Stromal cell of bone marrow (primary cell): ENCODE data around the gene ZNF57.
"Not testable (repeated sequence)": the region's sequence is repeated elsewhere in the genome, so short reads cannot be mapped to it uniquely, and the experiment has no call there.

Experiments used
- DNase-seq: peaks from one replicate; pipeline ENCODE4 v3.0.0-alpha.2; 2012; ENCODE audit warnings: low read depth

The ZNF57 gene

GRCh38 chr19:2896694-2897093 lies 4.0 kb upstream of the ZNF57 start:
- no peak for DNase-seq

DNA sequence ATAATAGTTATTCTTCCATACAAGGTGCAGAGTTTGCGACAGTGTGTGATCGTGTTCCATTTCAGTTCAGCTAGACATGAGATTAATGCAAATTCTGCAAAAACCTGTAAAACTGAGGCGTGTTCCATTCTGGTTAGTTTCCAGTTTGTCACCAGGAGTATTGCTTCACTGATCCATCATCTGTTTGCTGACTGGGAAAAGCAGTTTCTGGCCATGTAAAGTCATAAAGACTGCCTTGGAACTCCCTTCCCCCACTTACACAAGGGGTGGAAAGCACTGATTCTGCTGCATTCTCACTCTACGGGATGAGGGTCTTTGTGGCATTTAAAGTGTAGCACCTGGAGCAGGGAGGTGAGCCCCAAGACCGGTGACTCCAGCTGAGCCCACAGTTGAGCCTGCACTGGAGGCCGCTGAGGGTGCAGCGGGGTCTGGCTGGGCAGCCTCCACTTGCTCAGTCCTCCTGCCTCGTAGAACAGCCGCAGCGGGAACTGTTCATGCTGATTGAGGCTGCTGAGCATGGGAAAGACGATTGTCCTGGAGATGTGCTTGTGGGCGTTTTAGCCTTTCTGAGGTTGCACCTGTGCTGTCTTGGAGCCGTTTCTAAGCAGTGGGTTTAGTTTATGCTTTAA lies 2.0 kb downstream of the ZNF57 start:
- no peak for DNase-seq

- not testable (repeated sequence) for DNase-seq
Observed at GRCh38 chr19:2903326-2903725, 2.6 kb downstream of the ZNF57 start.

GRCh38 chr19:2905918-2906519 lies 5.3 kb downstream of the ZNF57 start:
- DNase-seq, result no peak

DNA sequence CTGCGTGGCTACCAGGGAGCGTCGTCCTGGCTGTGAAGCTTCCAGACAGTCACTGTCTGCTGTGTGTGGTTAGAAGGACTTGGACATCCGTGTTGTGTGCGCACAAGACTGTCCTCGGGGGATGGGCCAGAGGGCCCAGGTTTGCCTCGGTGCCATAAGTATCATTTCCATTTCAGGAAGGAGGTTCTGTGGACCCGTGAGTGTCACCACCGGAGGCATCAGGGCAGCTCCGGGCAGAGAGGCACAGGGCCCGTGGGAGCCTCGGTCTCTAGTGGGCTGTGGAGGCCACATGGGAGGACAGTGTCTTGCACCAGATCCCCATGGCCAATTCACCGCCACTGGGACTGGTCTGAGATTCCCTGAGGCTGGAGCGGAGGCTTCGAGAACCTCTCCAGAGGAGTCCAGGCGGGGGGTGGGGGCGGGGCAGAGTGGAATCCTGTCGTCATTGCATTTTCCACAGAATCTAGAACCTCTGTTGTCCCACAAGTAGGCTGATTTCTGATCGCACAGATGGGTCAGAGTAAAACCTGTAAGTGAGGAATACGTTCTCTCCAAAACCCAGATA lies 6.0 kb downstream of the ZNF57 start:
- no peak for DNase-seq

GRCh38 chr19:2912306-2912705 lies 11.6 kb downstream of the ZNF57 start:
- DNase-seq, result no peak

DNA sequence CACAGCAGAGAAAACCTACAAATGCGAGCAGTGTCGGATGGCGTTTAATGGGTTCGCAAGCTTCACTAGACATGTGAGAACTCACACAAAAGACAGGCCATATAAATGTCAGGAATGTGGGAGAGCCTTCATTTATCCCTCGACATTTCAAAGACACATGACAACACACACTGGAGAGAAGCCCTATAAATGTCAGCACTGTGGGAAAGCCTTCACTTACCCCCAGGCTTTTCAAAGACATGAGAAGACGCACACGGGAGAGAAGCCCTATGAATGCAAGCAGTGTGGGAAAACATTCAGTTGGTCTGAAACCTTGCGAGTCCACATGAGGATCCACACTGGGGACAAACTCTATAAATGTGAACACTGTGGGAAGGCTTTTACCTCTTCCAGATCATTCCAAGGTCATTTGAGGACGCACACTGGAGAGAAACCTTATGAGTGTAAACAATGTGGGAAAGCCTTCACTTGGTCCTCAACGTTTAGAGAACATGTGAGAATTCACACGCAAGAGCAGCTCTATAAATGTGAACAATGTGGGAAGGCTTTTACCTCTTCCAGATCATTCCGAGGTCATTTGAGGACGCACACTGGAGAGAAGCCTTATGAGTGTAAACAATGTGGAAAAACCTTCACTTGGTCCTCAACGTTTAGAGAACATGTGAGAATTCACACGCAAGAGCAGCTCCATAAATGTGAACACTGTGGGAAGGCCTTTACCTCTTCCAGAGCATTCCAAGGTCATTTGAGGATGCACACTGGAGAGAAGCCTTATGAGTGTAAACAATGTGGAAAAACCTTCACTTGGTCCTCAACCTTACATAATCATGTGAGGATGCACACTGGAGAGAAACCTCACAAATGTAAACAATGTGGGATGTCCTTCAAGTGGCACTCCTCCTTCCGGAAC lies 16.8 kb downstream of the ZNF57 start:
- no peak for DNase-seq

DNA sequence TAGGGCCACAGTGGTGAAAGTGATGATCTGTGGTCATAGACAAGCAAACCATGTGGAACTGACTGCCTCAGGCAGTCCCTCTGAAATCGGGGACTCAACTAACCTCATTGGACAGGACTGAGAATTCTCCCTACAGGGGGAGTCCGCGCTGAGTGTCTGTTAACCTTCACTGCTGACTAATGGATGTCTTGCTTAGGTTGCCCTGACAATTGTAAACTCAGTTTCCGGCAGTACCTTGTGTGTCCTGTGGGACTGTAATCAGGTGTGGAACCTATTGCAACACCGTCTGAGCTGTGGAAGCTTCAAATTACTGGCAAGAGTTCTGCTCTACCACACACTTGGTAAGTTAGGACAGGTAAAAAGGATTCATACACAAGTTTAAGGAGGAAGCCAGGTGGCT lies 22.3 kb downstream of the ZNF57 start:
- DNase-seq, result no peak

DNA sequence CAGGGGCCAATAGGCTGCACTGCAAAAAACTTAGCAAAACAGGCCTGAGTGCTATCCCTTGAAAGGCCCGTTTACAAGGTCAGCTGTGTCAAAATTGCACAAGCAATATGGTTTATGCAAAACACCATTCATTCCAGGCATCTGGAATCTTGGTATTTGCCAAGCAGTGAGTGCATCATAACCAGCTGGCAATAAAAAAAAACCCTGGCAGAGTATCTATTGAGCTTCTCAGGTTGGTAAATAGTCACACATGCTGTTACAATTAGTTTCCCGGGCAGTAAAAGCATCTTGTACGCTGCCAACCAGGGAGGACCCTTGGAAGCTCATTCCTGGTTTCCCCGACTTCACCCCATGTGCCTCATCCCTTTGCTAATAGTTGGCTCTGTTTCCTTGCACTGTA lies 22.8 kb downstream of the ZNF57 start:
- no peak for DNase-seq

DNA sequence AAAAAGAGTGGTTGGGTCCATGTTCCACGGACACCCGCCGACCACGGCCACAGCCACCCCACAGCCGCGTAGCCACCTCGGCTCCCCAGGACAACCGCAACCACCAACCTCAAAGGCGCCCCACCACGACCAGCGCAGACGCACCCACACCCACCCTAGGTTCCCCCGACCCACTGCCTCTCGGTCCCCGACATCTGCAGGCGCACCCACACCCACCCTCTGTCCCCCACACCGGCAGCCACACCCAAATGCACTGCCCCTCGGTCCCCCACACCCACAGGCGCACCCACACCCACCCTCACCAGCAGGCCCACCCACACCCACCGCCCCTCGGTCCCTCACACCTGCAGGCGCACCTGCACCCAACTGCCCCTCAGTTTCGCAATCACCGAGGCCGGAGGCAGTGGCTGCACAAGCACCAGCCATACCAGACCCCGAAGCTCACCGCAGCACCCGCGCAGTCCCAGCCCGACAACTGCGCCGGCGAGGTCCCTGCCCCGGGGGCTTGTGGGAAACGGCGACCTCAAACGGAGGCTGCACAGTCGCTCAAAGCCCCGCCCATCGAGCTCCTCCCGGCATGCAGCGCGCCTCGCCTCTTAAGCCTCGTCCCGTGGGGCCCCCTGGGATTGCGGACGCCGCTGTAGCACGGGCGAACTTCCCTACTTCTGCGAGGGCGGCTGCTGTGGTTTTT lies 25.8 kb downstream of the ZNF57 start:
- DNase-seq, result no peak

- no peak for DNase-seq
Observed at GRCh38 chr19:2927032-2927430, 26.3 kb downstream of the ZNF57 start.

DNA sequence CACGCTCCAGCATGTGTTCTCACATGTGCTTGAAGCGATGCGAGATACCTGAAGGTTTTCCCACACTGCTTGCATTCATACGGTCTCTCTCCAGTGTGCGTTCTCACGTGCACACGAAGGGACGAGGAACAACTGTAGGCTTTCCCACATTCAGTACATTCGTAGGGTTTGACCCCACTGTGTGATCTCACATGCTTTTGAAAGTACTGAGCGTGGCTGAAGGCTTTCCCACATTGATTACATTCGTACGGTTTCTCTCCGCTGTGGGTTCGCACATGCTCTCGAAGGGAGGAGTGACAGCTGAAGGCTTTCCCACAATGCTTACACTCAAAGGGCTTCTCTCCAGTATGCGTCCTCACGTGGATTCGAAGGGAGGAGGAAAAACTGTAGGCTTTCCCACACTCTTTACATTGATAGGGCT lies 32.8 kb downstream of the ZNF57 start:
- no peak for DNase-seq

- DNase-seq, result not testable (repeated sequence)
Observed at GRCh38 chr19:2935863-2936262, 35.1 kb downstream of the ZNF57 start.

- no peak for DNase-seq
Observed at GRCh38 chr19:2942928-2943640, 42.4 kb downstream of the ZNF57 start.

DNA sequence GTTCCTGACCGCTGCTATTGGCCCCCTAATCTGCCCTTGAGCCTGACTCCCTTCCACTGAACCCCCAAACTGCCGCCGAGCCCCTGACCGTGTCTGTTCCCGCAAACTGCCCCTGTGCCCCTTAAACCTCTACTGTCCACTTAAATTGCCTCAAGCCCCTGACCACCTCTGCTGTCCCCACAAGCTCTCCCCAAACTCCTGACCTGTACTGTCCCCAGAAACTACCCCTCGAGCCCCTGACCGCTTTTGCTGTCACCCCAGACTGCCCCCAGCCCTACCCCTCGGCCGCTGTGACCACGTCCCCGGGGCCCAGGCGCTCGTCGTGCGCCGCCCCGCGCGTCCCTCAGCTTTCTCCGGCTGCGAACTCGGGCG lies 43.7 kb downstream of the ZNF57 start:
- no peak for DNase-seq

DNA sequence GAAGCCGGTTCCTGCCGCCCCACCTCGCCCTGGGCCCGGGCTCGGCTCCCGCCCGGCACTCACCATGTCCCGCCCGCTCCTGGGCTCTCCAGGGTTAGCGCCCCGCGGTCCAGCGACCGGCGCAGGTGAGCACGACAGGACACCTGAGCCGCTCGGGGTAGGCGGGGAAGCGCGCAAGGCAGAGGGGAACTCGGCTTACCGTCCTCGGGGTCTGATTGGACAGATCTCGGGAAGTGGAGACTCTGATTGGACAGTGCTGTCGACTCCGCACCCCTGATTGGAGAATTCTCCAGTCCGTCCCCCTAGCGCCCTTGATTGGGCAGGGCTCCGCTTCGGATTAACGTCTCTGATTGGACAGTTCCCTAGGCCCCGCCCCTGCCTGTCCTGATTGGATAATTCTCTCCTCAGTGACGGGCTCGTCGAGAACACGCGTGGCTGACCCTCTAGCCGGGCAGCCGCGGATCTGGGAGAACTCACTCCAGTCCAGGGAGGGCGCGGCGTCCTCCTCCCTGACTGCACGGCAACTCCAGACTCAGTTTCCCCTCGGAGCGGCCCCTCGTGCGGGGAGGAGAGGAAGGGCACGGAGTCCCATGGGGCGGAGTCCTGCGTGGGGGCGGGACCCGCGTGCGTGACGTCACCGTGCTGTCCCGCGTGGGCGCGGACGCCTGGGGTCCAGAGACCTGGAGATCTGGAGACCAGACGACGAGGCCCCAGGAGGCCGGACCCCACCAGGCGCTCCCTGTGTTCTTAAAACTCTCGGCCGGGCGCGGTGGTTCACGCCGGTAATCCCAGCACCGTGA lies 44.2 kb downstream of the ZNF57 start, which contains the start of gene ZNF77:
ZNF77 (minus strand) TSS at position 197 of the 800 bp plus-strand sequence; CDS start at position 66, 131 bp downstream.
- peak; percentile 98 for DNase-seq

GRCh38 chr19:2945575-2946184 lies 45.0 kb downstream of the ZNF57 start:
- DNase-seq, result no peak

DNA sequence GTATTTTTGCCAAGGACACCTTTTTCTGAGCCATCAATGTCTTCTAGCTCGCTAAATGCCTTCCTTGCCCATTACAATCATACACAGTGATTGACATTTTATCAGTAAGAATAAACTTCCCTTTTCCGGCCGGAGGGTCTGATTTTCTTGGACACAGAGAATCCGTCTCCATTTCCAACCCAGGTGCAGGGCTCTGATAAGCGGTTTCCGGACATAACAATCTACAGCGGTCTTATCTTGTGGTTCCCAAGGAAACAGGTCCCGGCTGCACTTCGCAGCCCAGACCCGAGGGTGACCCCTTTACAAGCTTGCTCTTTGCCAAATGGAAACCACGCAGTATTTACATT lies 49.2 kb downstream of the ZNF57 start:
- no peak for DNase-seq

GRCh38 chr19:2950286-2951124 lies 49.8 kb downstream of the ZNF57 start:
- peak; percentile 98 for DNase-seq
